HG03103 (cell line): Measurements from ENCODE around the gene AQP5.

Experiments used
- ATAC-seq: cut with Tn5 transposase; IDR thresholded peaks from one replicate; pipeline ENCODE4 v1.9.1; 2021; ENCODE audit warnings: low read depth; ENCODE audit not compliant: unreplicated experiment

Gene AQP5

DNA sequence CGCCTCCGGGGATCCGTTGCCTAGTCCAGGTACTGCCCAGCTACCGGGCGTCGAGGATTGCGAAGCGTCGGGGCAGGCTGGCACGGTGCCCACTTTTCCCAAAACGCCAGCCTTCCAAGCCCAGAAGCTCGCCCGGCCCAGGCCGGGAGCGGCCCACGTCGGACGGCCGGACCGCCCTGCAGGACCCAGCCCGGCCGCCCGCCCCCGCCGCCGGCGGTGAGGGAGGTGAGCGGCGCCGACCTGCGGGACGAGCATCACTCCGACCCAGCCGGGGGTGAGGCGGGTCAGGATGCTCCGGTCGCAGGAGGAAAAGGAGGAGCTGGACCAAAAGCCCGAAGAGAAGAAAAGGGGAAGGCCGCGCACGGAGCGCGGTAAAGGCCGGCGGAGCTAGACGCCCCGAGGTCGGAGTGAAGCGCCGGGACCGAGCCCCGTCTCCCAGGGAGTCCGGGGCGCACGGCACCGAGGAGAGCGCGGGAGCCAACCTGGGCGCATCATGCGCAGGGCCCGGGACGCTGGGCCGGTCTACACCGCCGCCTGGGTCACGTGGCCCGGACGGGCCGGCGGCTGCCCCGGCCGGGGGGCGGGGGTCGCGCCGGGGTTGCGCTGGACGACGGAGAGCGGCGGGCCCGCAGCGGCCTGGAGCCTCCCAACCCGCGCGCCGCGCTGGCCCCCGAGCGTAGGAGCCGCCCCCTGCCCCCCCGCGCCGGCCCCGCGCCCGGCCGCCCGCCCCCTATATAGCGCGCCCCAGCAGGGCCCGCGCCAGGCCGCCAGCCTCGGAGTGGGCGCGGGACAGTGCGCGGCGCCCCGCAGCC is at the start of gene AQP5:
TSS of gene AQP5 (plus strand) at position 762 of the 812 bp plus-strand sequence. CDS start 146 bp downstream, outside the sequence.
- no peak for ATAC-seq

DNA sequence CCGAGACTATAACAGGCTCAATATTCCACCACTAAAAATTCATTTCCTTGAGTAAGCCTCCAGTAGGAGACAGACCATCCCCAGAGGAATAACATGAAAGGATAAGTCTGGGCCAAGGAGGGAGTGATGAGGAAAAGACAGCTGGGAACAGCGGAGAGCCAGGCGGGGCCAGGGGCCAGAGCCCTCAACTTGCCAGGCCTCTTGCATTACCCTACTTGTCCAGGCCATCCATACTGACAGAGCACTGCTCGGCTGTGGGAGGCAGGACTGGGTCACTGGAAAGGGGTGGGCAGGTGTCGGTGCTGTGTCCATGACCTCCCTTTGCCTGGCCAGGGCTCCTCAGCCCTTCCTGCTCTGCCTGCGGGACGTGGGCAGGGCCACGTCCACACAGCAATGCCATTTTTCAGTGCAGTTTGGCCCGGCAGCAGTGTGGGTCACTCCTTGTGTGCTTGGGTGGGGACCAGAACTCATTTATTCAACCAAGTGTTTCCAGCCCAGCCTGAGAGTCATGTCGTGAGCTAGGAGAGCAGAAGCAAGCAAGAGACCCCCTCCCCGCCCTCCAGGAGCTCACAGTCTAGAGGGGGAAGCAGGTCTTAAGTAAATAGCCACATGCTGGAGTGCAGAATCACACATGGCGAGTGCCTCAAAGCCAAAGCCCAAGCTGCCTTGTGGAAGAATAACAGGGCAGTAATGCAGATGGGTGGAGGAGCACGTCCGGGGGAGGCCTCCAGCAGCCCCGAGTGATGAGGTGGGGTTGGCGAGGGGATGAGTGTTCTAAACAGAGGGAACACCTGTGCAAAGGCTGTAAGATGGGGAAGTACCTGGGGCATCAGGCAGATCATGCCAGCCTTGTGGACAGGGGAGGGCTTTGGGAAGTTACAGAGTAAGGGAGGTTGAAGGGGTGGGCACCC is 49.1 kb upstream of the AQP5 start:
- no peak for ATAC-seq

DNA sequence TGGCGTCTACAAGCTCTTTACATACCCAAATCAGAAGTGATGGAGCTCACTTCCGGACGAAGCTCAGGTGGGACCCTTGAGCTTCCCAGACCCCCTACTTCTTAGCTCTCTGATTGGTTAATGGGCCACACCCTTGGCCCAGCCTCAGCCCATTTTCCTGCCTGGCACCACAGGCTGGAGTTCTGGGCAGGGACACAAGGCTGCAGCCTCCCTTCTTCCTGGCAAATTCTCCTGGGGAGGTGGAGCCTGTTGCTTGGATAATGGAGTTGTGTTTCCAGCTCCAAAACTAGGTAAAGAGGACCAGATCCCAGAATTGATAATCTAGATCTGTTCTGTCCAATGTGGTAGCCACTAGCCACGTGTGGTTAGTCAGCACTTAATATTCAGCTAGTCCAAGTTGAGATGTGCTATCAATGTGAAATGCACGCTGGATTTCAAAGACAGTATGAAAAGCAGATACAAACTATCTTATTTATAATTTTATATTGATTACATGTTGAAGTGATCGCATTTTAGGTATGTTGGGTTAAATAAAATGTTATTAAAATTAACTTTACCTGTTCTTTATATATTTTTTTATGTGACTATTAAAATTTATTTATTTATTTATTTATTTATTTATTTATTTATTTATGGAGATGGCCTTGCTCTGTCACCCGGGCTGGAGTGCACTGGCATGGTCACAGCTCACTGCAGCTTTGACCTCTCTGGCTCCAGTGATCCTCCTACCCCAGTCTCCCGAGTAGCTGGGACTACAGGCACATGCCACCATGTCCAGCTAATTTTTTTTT is 45.3 kb upstream of the AQP5 start:
- no peak for ATAC-seq

DNA sequence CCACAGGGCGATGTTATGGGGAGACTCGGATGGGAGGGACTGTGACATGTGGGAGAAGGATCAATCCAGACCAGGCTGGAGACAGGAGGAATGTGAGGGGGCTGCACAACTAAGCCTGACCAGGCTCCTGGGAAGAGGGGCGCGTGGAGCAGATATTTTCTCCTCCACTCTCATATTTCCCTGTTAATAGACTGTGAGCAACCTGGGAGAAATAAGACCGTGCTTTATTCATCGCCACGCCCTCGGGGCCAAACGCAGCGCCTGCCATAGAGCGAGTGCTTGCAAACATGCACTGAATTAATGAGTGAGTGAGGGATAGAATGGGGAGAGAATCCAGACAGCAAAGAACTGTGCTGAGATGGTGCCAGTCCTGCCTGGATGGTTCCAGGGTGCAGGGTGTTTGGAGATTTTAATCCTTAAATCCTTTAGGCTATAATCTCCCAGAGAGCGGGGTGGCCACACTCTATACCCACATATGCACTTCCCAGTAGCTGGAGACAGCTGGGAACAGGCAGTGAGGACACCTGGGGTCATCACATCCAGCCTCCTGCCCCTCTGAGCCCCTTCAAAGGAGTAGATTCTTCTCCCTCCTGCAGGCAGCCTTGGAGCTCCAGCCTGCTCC is 44.4 kb upstream of the AQP5 start:
- ATAC-seq, result no peak

DNA sequence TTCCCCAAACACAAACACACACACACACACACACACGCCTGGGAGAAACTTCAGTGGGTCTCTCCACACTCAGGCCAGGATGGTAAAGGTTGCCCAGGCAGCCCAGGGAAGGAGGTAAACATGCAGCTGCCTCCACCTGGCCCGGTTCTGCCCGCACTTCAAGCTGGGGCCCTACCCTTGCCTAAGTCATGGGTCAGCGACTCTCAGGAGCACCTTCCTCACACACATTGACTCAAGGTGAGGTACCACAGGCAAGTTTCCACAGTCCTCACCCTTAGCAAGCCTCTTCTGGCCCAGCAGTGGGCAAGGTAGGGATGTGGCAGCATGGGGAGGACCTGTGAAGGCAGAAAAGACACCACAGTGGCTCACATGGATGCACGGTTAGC is 43.9 kb upstream of the AQP5 start:
- no peak for ATAC-seq

DNA sequence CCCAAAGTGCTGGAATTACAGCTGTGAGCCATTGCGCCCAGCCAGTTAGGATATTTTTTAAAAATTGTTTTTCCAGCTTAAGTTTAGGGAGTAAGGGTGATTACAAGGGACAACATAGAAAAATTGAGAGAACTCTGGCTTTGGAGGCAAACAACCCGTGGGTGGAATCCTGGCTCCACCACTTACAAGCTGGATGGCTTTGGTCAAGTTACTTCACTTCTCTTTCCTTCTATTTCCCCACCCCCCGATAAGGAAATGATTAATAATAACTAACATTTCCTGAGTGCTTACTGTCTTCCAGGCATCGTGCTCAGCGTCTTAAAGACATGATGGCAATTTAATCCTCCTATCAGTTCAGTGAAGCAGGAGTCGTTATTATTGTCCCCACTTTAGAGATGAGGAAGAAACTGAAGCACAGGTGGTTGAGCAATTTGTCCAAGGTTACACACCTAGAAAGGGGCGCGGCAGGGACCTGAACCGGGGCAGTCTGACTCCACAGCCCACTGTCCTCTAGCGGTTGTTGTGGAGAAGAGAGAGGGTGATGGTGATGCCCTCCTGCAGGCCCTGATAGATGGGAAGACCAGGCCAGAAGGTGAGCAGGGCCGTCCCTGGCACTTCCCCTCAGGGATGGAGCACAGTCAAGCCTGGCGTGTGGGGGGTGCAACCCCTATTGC is 41.3 kb upstream of the AQP5 start:
- ATAC-seq, result no peak

DNA sequence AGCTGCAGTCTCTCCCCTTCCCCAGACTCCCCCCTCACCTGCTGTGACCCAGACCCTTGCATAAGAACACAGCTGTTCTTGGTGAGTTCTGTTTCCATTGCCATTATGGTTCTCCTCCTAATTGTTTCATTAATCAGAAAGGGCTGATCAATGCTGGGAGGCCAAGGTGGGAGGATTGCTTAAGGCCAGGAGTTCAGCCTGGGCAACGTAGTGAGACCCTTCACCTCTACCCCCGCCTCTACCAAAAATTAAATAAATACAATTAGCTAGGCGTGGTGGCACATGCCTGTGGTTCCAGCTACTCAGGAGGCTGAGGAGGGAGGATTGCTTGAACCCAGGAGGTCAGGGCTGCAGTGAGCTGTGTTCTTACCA is 40.8 kb upstream of the AQP5 start:
- ATAC-seq, result no peak

DNA sequence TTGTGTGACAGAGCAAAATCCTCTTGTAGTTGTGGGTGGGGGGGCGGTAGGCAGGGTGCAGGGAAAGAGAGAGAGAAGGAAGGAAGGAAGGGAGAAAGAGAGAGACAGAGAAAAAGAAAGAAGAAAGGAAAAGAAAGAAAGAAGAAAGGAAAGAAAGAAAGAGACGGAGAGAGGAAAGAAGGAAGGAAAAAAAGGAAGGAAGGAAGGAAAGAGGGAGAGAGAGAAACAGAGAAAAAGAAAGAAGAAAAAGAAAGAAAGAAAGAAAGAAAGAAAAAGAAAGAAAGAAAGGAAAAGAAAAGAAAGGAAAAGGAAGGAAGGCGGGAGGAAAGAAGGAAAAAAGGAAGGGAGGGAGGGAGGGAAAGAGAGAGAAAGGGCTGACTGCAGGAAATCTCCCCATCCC is 40.4 kb upstream of the AQP5 start:
- ATAC-seq, result no peak

DNA sequence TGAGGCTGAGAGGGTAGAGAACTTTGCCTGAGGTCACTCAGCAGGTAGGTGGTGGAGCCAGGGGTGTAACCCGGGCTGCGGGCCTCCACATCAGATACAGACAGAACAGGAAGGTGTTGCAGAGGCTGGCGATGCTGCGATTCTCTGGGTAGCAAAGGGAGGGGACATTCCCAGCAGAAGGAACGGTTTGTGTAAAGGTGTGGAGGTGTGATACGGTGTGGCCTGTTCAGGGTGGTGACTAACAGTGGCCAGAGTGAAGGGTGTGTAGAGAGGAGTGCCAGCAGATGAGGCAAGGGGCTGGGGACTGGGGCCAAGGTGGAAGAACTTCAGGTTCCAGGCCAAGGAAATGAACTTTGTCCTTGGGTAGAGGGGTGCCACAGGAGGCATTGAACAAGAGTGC is 39.7 kb upstream of the AQP5 start:
- ATAC-seq, result no peak

DNA sequence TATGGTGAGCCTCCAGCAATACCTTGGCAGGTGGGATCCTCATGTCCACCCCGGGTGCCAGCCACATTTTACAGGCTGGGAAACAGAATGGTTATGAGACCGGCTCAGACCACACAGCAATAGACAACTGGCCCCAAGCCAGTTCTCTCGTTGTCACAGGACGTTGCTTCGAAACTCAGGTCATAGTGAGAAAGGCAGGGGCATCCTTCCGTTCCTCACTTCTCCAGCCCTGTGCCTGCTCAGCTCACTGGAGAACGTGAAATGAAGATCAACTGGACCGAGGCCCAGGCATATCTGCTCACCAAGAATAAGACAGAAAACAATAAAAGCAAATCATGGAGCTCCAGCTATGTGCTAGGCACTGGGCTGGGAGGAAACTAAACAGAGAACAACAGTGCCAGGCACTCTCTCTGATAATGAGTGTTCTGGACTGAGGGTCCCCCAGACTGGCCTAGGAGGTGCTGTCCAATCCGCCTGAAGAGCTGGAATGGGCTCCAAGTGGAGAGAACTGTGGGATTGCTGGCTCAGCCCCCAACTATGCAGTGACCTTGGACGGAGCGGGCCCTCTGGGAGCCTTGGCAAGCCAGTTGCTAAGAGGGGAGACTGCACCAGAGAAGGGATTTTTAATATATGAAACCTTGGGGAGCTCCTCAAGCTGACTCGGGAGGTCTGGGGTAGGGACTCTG is 39.2 kb upstream of the AQP5 start:
- no peak for ATAC-seq

DNA sequence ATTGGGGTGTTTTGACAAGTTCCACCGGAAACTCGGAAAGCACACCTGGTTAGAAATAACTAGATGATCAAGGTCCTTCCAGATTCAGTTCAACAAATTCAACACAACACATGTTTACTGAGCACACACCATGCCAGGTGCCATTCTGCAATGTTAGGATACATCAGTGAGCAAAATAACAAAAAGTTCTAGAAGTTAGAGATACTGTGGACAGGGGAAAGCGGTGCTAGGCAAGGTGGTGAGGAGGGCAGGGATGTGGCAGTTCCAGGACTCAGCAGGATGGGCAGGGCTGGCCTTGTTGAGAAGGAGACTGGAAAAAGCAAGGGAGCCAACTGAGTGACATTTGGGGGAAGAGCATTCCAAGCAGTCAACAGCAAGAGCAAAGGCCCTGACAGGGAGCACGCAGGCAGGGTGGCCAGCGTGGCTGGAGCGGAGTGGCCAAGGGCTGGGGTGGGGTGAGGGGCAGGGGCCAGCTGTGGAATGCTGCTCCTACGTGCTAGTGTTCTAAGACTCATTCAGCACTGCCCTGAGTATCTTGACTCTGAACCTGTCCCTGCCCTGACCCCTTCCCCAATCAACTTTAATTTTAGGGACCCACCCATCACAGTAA is 38.5 kb upstream of the AQP5 start:
- ATAC-seq, result no peak

DNA sequence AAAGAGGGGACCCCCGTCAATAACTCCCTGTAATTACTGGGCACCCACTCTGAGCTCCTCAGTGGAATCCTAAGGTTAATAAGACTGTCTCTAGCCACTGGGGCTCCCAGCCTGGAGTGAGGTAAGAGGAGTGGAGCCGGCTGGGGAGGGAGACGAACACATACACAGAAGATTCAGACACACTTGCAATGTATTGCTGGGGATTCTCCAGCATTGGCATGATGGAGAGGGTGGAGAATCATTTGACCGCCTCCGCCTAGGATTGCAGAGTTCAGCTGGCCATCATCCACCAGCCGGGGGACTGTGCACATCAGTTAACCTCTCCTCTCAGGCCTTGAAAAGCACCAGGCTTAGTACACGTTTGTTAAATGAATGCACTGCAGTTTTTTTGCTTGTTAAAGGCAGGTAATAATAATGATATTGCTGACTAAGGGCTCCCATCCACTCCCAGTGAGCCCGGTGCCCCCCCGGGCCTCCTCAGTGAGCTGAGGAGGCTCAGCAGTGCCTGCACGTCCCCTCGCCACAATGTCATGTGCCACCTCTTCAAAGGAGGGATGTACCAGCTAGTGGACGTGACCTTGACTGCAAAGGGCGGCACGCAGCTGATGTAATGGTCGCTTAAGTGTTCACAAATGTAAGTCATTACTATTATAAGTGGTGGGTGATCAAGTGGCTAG is 37.7 kb upstream of the AQP5 start:
- no peak for ATAC-seq

DNA sequence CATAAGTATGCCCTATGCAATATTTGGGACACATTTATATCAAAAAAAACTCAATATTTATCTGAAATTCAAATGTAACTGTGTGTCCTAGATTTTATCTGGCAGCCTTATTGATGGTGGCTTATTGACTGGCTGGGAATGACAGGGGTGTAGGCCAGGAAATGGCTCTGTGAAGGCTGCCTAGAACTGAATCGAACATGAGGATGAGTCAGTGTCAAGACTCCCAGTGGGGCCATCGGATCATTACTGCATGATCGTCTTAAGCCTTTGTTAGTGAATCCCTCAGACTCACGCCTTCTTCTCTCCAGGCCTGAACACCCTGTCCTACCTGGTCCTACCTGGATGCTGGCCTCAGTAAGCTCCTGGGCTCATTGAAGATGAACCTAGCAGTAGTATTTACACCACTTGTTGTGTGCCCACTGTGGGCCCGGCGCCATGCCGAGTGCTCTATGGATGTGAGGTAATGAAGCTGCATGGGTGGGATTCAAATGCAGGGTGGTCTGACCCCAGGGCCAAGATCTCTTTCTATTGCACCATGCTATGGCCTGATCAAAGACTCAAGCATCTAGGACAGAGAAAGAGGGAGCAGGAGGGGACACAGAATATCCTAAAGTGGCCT is 36.9 kb upstream of the AQP5 start:
- ATAC-seq, result no peak

DNA sequence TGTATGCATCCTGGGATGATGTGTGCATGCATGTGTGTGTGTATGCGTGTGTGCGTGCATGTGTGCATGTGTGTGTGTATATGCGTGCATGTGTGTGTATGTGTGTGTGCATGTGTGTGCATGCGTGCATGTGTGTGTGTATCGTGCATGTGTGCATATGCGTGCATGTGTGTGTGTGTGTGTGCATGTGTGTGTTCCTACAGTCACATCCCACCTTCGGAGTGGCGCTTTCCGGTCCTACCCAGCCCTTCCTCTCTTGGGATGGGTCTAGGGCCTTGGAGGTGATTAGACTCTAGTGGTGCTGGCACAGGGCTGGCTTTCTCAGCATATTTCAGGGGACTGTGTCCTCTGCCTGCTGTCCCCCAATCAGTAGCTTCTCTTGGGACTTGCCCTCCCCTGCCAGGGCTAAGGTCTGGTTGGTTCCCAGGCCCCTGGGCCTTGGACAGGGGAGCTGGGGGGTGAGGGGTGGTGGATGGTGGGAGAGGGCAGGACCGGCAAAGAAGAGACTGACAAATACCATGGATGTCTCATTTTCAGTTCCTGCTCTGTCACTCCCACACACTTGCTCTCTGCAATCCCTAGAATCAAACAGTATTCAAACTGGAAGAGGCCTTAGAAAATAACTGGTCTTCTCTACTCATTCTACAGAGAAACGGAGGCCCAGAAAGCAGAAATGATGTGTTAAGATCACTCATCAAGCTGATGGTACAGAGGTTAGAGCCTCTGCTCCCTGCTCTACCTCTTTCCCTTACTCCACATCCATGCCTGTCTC is 36.1 kb upstream of the AQP5 start:
- ATAC-seq, result no peak

DNA sequence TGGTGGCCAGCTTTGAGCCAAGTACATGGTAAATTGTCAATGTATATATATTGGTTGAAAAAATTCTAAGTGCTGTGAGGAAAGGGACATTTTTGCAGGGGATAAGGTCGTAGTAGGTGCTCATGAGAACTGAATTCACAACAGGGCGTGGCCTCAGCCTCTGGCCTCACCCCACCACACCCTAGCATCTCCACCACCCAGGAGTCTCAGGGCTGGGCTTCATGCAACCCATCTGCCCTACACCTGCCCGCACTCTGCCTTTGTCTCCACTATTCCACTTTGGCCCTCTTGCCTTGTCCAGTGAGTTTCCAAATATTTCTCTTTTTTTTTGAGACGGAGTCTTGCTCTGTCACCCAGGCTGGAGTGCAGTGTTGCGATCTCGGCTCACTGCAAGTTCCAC is 33.2 kb upstream of the AQP5 start:
- ATAC-seq, result no peak

DNA sequence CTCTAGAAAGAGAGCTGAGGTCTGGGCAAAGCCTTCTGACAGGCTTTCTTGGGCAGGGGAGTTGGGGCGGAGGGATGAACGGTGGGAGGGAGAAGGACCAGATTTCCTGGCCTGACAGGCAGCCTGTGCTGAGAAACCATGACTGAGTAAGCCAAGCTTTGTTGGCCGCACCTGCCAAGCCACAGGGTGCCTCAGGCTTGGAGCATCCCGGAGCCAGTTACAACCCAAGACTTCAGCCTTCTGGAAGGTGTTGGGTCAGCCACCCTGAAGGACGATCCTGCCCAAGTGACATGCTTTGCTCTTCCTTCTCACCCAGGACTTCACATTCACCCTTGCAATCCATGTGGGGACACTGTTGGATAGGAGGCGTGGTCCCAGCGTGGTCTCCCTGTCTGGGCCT is 32.1 kb upstream of the AQP5 start:
- no peak for ATAC-seq

DNA sequence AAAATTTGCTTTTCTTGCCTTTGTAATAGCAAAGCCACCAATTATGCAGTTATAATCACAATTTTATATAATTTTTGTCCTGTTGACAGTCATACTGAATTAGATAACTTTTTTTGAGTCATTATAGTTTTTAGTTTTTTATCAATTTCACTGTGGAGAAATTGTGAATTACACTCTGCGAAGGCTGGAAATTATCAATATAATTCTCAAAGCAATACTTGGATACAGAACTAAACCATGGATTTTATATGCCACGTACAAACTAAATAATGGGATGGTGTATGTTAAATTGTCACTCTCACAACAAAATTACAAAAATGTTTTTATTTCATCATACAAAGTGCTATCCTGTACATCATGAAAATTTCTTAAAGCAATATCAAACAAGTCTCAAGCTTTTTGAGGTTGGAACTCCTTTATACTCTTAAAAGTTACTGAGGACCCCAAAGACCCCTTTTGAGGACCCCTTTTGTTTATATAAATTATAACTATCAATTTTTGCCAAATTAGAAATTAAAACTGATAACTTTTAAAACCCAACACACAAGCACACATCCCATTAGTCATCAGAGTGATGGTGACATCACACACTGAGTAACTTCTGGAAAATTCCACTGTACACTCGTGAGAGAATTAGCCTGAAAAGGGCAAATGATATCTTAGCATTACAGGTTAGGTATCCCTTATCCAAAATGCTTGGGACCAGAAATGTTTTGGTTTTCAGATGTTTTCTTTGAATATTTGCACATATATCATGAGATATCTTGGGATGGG is 31.0 kb upstream of the AQP5 start:
- no peak for ATAC-seq
